MCF 10A (cell line): ENCODE data around the gene SCNN1B. TPM values are rescaled to one million over a fixed set of nuclear protein-coding genes. Genes with fewer than 3 reads are reported as not detected.

ENCODE experiments used
- BruUV-seq: library from RNA; stranded (reverse); fragments of 400-500 nt; replicated peaks from 2 replicates; lab custom pipeline; 2021; lab: Mats Ljungman, UMichigan
- CTCF ChIA-PET: fragments of 300-600 bp; sonication (Branson Sonifier 250); formaldehyde crosslinking; extraction: SDS; loops from one replicate; lab custom pipeline; 2021; ENCODE audit warnings: antibody characterized with exemption, inconsistent platforms; lab: Yijun Ruan, JAX
- POLR2A ChIA-PET: fragments of 300-600, 350-650 bp; sonication (Branson Sonifier 250); formaldehyde crosslinking; extraction: SDS; loops from one replicate; lab custom pipeline; 2020; ENCODE audit warnings: antibody characterized with exemption, inconsistent platforms; lab: Yijun Ruan, JAX
- DNase-seq: peaks from one replicate; pipeline ENCODE4 v3.0.0-alpha.2; 2018; ENCODE audit not compliant: unreplicated experiment
- H3K27ac Mint-ChIP-seq: one replicate; pipeline ENCODE4 v1.8.0; 2022; ENCODE audit warnings: mild to moderate bottlenecking, low read depth, mixed read lengths; ENCODE audit not compliant: unreplicated experiment
- H3K27me3 Mint-ChIP-seq: one replicate; pipeline ENCODE4 v1.8.0; 2022; ENCODE audit warnings: mixed read lengths; ENCODE audit not compliant: insufficient read depth, unreplicated experiment
- H3K36me3 Mint-ChIP-seq: one replicate; pipeline ENCODE4 v1.8.0; 2022; ENCODE audit warnings: mild to moderate bottlenecking, moderate library complexity, mixed read lengths; ENCODE audit not compliant: insufficient read depth, unreplicated experiment
- H3K4me1 Mint-ChIP-seq: one replicate; pipeline ENCODE4 v1.8.0; 2022; ENCODE audit warnings: mixed read lengths; ENCODE audit not compliant: insufficient read depth, unreplicated experiment
- H3K4me3 Mint-ChIP-seq: one replicate; pipeline ENCODE4 v1.8.0; 2022; ENCODE audit warnings: mild to moderate bottlenecking, moderate library complexity, mixed read lengths; ENCODE audit not compliant: unreplicated experiment
- H3K9me3 Mint-ChIP-seq: one replicate; pipeline ENCODE4 v1.8.0; 2022; ENCODE audit warnings: mixed read lengths; ENCODE audit not compliant: unreplicated experiment
- intact Hi-C: fragments of 100-400 bp; cut with micrococcal nuclease; formaldehyde crosslinking; loops from 2 replicates; pipeline ENCODE4 v1.14.1; 2022
- total RNA-seq: library from RNA; stranded (reverse); gene quantifications from 2 replicates; pipeline ENCODE4 v1.2.3, GENCODE V29; 2022
- TF ChIP-seq, protein P1 (sequence below): fragments of 200-600 bp; IDR thresholded peaks from one replicate; pipeline ENCODE4 v1.8.0; 2022; ENCODE audit warnings: antibody characterized with exemption, mild to moderate bottlenecking; ENCODE audit not compliant: unreplicated experiment

Gene SCNN1B
- total RNA-seq, 1 experiment from 2014 or later, result 12.5 TPM

DNA sequence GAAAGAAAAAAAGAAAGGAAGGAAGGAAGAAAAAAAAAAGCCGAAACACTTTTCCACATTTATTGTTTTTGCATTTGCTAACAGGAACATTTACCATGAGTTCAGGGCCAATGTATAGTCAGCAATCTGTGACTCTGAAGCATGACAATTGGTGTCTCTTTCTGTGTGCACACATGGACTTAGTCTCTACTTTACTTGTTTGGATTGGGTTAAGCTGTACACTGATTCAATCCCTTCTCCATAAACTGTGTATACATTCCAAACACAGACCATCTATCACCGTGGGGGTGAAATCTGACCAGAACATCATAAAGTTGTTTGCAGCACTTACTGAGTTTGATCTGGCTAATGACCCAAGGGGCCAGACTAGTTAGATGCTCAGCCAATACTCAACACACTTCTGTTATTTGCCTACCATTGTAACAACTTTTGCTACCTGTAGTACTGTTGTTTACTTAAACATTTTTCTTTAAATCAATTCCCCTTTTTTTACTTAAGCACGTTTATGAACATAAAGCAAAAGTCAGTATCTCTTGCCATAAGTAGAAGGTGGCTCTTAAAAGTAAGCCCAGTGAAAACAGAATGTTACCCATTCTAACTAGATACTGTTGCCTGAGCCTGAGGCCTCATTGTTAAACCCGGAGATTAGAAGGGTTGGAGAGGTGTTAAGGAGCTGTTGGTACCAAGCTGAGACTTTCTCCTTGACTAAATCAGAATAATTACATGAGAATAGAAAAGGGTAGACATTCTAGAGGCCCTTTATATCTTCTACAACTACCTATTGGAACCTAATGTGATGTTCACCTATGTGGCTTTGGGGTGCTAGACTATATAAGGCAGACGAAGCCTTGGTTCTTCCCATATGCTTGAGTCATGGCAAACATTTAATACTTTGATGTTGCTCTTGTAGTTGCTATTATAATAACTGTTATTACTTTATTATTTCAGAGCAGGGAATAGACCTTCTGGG, 41.8 kb downstream of the SCNN1B start:
- BruUV-seq, result no TSS peak

DNA sequence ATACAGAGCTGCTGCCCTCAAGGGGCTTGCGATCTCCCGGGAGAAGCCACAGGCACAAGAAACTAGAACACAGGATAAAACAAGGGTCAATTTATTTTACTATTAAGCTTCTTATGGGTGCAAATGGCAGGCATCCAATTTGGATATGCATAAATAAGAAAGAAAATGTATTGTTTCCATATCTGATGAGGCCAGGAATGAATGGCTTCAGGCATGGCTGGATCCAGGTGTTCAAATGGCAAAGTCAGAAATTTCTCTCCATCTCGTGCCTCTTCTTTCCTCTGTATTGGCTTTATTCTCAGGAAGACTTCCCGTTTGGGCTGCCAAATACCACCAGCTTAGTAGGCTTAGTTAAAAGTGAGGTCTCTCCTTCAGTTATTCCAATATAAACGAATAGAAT, 43.1 kb downstream of the SCNN1B start:
- intact Hi-C loops, result no loop called here
- TF ChIP-seq, protein P1, sequence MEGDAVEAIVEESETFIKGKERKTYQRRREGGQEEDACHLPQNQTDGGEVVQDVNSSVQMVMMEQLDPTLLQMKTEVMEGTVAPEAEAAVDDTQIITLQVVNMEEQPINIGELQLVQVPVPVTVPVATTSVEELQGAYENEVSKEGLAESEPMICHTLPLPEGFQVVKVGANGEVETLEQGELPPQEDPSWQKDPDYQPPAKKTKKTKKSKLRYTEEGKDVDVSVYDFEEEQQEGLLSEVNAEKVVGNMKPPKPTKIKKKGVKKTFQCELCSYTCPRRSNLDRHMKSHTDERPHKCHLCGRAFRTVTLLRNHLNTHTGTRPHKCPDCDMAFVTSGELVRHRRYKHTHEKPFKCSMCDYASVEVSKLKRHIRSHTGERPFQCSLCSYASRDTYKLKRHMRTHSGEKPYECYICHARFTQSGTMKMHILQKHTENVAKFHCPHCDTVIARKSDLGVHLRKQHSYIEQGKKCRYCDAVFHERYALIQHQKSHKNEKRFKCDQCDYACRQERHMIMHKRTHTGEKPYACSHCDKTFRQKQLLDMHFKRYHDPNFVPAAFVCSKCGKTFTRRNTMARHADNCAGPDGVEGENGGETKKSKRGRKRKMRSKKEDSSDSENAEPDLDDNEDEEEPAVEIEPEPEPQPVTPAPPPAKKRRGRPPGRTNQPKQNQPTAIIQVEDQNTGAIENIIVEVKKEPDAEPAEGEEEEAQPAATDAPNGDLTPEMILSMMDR, result no peak
- Mint-ChIP-seq H3K27ac (peak overlapping the region; percentile 64), H3K36me3 (no peaks in the 10 kb centered on the region), H3K4me1 (peaks cover 6% of the 10 kb centered on the region), H3K4me3 (no peak overlapping the region), H3K27me3 (no peaks in the 10 kb centered on the region), H3K9me3 (peaks cover 7% of the 10 kb centered on the region)
- DNase-seq, result no peak
- BruUV-seq, result no TSS peak
- ChIA-PET POLR2A (interaction anchor here (1.0 kb wide), 1 partner anchor 9 kb away, joined by 3 read pairs; no protein-coding TSS in a partner anchor), CTCF (interaction anchor here (0.5 to 0.6 kb wide), 2 partner anchors 16 to 268 kb away, joined by 3 read pairs; no protein-coding TSS in a partner anchor)

More for the DNA sequence above, 41.8 kb downstream of the SCNN1B start:
- Mint-ChIP-seq H3K27ac (peak overlapping the region; percentile 64), H3K27me3 (no peaks in the 10 kb centered on the region), H3K9me3 (peaks cover 3% of the 10 kb centered on the region), H3K4me1 (peaks cover 3% of the 10 kb centered on the region), H3K36me3 (no peaks in the 10 kb centered on the region), H3K4me3 (no peak overlapping the region)
- intact Hi-C loops, result no loop called here
- CTCF ChIA-PET, result no interaction called here
- TF ChIP-seq, protein P1, result no peak
- DNase-seq, result no peak
- POLR2A ChIA-PET, result no interaction called here

DNA sequence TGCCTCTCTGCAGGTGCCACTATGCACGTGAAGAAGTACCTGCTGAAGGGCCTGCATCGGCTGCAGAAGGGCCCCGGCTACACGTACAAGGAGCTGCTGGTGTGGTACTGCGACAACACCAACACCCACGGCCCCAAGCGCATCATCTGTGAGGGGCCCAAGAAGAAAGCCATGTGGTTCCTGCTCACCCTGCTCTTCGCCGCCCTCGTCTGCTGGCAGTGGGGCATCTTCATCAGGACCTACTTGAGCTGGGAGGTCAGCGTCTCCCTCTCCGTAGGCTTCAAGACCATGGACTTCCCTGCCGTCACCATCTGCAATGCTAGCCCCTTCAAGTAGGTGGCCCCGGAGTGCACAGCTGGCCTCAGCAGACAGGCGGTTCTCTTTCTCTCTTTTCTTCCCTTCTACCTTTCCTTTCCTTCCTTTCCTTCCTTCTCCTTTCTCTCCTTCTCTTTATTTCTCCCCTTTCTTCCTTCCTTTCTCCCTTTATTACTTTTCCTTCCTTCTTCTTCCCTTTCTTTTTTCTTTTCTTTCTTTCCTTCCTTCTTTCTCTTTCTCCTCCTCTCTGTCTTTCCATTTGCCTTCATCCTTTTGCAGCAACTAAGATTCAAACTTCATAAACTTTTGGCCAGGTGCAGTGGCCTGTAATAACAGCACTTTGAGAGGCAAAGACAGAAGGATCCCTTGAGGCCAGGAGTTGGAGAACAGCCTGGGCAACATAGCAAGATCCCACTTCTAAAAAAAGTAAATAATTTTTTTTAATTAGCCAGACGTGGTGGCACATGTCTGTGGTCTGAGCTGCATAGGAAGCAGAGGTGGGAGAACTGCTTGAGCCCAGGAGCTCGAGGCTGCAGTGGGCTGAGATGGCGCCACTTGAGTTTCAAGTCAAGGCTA, 46.7 kb downstream of the SCNN1B start:
- Mint-ChIP-seq H3K27ac (peak overlapping the region; percentile 81), H3K4me1 (peaks cover 6% of the 10 kb centered on the region), H3K27me3 (no peaks in the 10 kb centered on the region), H3K9me3 (peaks cover 7% of the 10 kb centered on the region), H3K4me3 (no peak overlapping the region), H3K36me3 (no peaks in the 10 kb centered on the region)
- no peak for DNase-seq
- intact Hi-C loops, result no loop called here
- POLR2A ChIA-PET, result no interaction called here
- CTCF ChIA-PET, result interaction anchor here (0.7 kb wide), 1 partner anchor 84 kb away, joined by 3 read pairs; no protein-coding TSS in a partner anchor
- TF ChIP-seq, protein P1, result no peak
- no TSS peak for BruUV-seq
